ENCODE results near the gene CHD6. TPM values are rescaled to one million over a fixed set of nuclear protein-coding genes. Genes with fewer than 3 reads are reported as not detected.

CHD6 gene
- total and polyA plus RNA-seq, 12 donors, result 9.2 to 56.8 (median 41.7) TPM

DNA sequence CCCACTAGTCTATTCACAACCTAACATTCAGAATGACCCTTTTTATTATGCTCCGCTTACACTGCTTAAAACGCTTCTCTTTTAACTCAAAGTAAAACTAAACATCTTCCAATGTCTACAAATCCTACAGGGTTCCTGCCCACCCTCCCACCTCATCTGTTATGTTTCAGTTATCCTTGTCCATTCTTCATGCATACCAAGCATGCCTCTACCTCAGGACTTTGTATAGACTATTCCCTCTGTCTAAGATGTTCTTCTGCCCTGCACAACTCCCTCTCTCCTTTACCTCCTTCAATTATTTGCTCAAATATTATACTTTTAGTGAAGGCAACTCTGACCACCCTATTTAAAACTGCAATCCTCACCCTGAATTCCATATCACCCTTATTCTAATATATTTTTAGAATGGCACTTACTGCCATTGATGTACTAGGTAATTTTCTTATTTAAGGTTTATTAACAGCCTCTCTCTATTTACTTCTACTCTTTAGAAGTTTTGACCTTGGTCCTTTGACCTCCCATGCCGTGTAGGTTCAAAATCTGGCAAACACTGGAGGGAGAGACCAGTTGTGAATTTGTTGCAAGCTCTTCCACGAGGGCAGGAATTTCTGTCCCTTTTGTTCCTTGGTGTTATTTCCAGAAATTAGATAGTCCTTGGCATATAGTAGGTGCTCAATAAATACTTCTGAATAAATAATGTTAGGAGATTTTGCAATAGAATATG lies 111.8 kb downstream of the CHD6 start:
- intact Hi-C loops (cut with DNase I), result no loop called here

GRCh38 chr20:41505184-41505583 lies 113.0 kb downstream of the CHD6 start:
- peaks cover 18% of the 10 kb centered on the region in 2 donors for H3K4me1 ChIP-seq (replicated peaks in 1 of 2)
- H3K27ac ChIP-seq, result no peak overlapping the region
- H3K9me3 ChIP-seq (replicated peaks in 1 of 3), result no peaks in the 10 kb centered on the region
- no peak overlapping the region for H3K4me3 ChIP-seq
- intact Hi-C loops (cut with DNase I), result no loop called here
- no peaks in the 10 kb centered on the region for H3K36me3 ChIP-seq (replicated peaks in 1 of 2)
- H3K27me3 ChIP-seq, result no peaks in the 10 kb centered on the region
- no peak for DNase-seq
- TF ChIP-seq CTCF (IDR thresholded peaks at IDR 0.05) (no peak), POLR2A (IDR thresholded peaks at IDR 0.05) (no peak)
- WGBS, 4 donors, result 97 to 98% (median 98%) methylated on average over 7 of the region's 7 CpGs

More for the DNA sequence above, 111.8 kb downstream of the CHD6 start:
- Histone ChIP-seq H3K27me3 (no peaks in the 10 kb centered on the region), H3K9me3 (replicated peaks in 1 of 3) (no peaks in the 10 kb centered on the region), H3K36me3 (replicated peaks in 1 of 2) (no peaks in the 10 kb centered on the region), H3K27ac (no peak overlapping the region), H3K4me1 (replicated peaks in 1 of 2) (peaks cover 23 to 30% of the 10 kb centered on the region in 2 donors), H3K4me3 (no peak overlapping the region)
- no peak for DNase-seq
- TF ChIP-seq POLR2A (IDR thresholded peaks at IDR 0.05) (no peak), CTCF (IDR thresholded peaks at IDR 0.05) (no peak)
- WGBS, 4 donors, result 59 to 78% (median 75%) methylated on average over 4 of the region's 4 CpGs

DNA sequence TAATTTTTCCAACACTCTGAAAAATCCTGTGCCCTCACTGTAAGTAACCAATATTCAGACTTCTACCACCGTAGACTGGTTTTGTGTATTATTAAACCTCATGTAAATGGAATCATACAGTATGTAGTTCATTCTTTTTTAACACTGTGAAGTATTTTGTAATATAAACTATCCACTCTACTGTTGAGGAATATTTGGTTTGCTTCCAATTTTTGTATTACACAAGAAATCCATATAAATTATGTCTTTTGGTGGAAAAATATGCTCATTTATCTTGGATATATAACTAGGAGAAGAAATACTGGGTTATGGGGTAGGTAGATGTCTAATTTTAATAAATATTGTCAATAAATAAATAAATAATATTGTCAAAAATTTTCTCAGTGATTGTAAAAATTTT lies 116.8 kb downstream of the CHD6 start:
- WGBS, 4 donors, result 41 to 51% (median 44%) methylated on average over 1 of the region's 1 CpG
- TF ChIP-seq CTCF (IDR thresholded peaks at IDR 0.05) (no peak), POLR2A (IDR thresholded peaks at IDR 0.05) (no peak)

GRCh38 chr20:41499961-41500725 lies 118.0 kb downstream of the CHD6 start:
- DNase-seq, result no peak
- 84 to 93% (median 87%) methylated on average over 4 of the region's 4 CpGs for WGBS, 4 donors

More for the DNA sequence above, 116.8 kb downstream of the CHD6 start:
- Histone ChIP-seq H3K9me3 (replicated peaks in 1 of 3) (no peaks in the 10 kb centered on the region), H3K36me3 (replicated peaks in 1 of 2) (no peaks in the 10 kb centered on the region), H3K4me1 (replicated peaks in 1 of 2) (no peaks in the 10 kb centered on the region), H3K4me3 (no peak overlapping the region), H3K27ac (no peak overlapping the region), H3K27me3 (no peaks in the 10 kb centered on the region)
- intact Hi-C loops (cut with DNase I), result no loop called here
- no peak for DNase-seq

More at GRCh38 chr20:41499961-41500725, 118.0 kb downstream of the CHD6 start:
- H3K9me3 ChIP-seq (replicated peaks in 1 of 3), result no peaks in the 10 kb centered on the region
- no peaks in the 10 kb centered on the region for H3K27me3 ChIP-seq
- H3K4me3 ChIP-seq, result no peak overlapping the region
- intact Hi-C loops (cut with DNase I), result no loop called here
- H3K27ac ChIP-seq, result no peak overlapping the region
- no peaks in the 10 kb centered on the region for H3K36me3 ChIP-seq (replicated peaks in 1 of 2)
- H3K4me1 ChIP-seq (replicated peaks in 1 of 2), result no peaks in the 10 kb centered on the region
- TF ChIP-seq POLR2A (IDR thresholded peaks at IDR 0.05) (no peak), CTCF (IDR thresholded peaks at IDR 0.05) (no peak)

Data from adrenal gland (tissue), 12 donors.